Gastrocnemius medialis (tissue), 4 donors: ENCODE data around the gene TRIP10. TPM values are rescaled to one million over a fixed set of nuclear protein-coding genes. Genes with fewer than 3 reads are reported as not detected.
"Not testable (repeated sequence)": the region's sequence is repeated elsewhere in the genome, so short reads cannot be mapped to it uniquely, and the experiment has no call there.

ENCODE experiments used
- ATAC-seq, 2 donors: fragments of 150-250 bp; one replicate each; pipeline ENCODE4 v1.9.1; 2016
- DNase-seq, 2 donors: peaks; one replicate each; pipeline ENCODE4 v3.0.0-alpha.2; 2019
- H3K27ac ChIP-seq, 4 donors: fragments of 200-600 bp; sonication (generic); 1 replicate in 1 of 4; 2 replicates in 3 of 4; pipeline ENCODE4 v1.5.1; 2016 to 2018; ENCODE audit warnings: mild to moderate bottlenecking in 2 of 4, moderate library complexity in 1 of 4
- H3K27me3 ChIP-seq, 3 donors: fragments of 200-600 bp; sonication (generic) in 2 of 3; 1 replicate in 1 of 3; 2 replicates in 2 of 3; pipeline versions ENCODE4 v1.5.1 to v1.6.0; 2016 to 2019; ENCODE audit warnings: mild to moderate bottlenecking in 1 of 3, moderate library complexity in 1 of 3
- H3K36me3 ChIP-seq, 2 donors: fragments of 200-600 bp; sonication (generic) in 1 of 2; one replicate each; pipeline ENCODE4 v1.5.1; 2017 to 2018
- H3K4me1 ChIP-seq, 2 donors: fragments of 200-600 bp; sonication (generic) in 1 of 2; one replicate each; pipeline ENCODE4 v1.5.1; 2016 to 2017; ENCODE audit warnings: mild to moderate bottlenecking in 2 of 2
- H3K4me3 ChIP-seq, 4 donors: fragments of 200-600 bp; sonication (generic) in 3 of 4; 1 replicate in 1 of 4; 2 replicates in 3 of 4; pipeline ENCODE4 v1.5.1; 2016 to 2019; ENCODE audit warnings: mild to moderate bottlenecking in 2 of 4
- H3K9me3 ChIP-seq, 3 donors: fragments of 200-600 bp; sonication (generic) in 2 of 3; 1 replicate in 1 of 3; 2 replicates in 2 of 3; pipeline ENCODE4 v1.5.1; 2016 to 2019
- POLR2A ChIP-seq, 2 donors: fragments of 450-650 bp; IDR thresholded peaks; one replicate each; pipeline ENCODE4 v1.6.1; 2017; ENCODE audit warnings: antibody characterized with exemption in 2 of 2, mild to moderate bottlenecking in 2 of 2, moderate library complexity in 2 of 2
- in situ Hi-C, 4 donors: fragments of 200-750 bp; cut with MboI; loops; one replicate each; pipeline versions ENCODE4 v1.15.0 to v1.8.0; 2017; ENCODE audit warnings: low sequenced_read_pairs in 4 of 4
- intact Hi-C: fragments of 100-400 bp; cut with DNase I; formaldehyde crosslinking; loops from one replicate; pipeline ENCODE4 v1.15.1; 2023; ENCODE audit warnings: low total_unique reads
- total RNA-seq, 4 donors: library from RNA; depleted of rRNA; stranded (reverse); fragments of >200 nt; gene quantifications; one replicate each; pipeline versions ENCODE4 v1.1.0 to v1.2.3, GENCODE V29; 2016
- TF ChIP-seq, protein P1 (sequence below), 5 experiments: fragments of 450-650 bp in 3 of 5; fragments of 200-600 bp in 2 of 5; sonication (generic) in 2 of 5; IDR thresholded peaks in 4 of 5; conservative IDR thresholded peaks in 1 of 5; 1 replicate in 4 of 5; 2 replicates in 1 of 5; pipeline ENCODE4 v1.5.1; 2016 to 2019; ENCODE audit warnings: antibody characterized with exemption in 5 of 5, mild to moderate bottlenecking in 3 of 5, moderate library complexity in 3 of 5

Gene TRIP10
- total RNA-seq, 4 donors from 2014 or later = 130 to 237 (median 178) TPM

DNA sequence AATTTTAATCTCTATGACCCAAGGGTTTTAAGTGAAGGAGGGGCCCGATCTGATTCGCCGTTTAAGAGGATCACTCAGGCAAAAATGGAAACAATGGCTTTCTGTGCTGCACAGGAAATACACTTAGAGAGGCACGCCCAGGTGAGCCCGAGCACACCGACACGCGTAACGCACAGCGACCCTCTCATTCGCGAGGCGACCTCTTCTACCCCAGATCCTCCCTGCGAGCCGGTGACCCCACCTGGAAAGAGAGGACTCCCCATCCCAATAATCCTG is 27.5 kb downstream of the TRIP10 start:
- Histone ChIP-seq H3K4me3 (peak overlapping the region; percentile 25 to 48 (median 40)), H3K27me3 (peaks cover 31 to 36% (median 36%) of the 10 kb centered on the region in 3 donors), H3K4me1 (no peaks in the 10 kb centered on the region), H3K36me3 (no peaks in the 10 kb centered on the region), H3K27ac (no peak overlapping the region), H3K9me3 (no peaks in the 10 kb centered on the region)
- peak in 1 of 2 donors; percentile 30 for ATAC-seq
- intact Hi-C loops = no loop called here
- in situ Hi-C loops = no loop called here
- TF ChIP-seq, protein P1, sequence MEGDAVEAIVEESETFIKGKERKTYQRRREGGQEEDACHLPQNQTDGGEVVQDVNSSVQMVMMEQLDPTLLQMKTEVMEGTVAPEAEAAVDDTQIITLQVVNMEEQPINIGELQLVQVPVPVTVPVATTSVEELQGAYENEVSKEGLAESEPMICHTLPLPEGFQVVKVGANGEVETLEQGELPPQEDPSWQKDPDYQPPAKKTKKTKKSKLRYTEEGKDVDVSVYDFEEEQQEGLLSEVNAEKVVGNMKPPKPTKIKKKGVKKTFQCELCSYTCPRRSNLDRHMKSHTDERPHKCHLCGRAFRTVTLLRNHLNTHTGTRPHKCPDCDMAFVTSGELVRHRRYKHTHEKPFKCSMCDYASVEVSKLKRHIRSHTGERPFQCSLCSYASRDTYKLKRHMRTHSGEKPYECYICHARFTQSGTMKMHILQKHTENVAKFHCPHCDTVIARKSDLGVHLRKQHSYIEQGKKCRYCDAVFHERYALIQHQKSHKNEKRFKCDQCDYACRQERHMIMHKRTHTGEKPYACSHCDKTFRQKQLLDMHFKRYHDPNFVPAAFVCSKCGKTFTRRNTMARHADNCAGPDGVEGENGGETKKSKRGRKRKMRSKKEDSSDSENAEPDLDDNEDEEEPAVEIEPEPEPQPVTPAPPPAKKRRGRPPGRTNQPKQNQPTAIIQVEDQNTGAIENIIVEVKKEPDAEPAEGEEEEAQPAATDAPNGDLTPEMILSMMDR (IDR thresholded peaks at IDR 0.05 in 4 of 5, conservative IDR thresholded peaks at IDR 0.05 in 1 of 5) = no peak
- no peak for TF ChIP-seq POLR2A (IDR thresholded peaks at IDR 0.05)
- DNase-seq = no peak

DNA sequence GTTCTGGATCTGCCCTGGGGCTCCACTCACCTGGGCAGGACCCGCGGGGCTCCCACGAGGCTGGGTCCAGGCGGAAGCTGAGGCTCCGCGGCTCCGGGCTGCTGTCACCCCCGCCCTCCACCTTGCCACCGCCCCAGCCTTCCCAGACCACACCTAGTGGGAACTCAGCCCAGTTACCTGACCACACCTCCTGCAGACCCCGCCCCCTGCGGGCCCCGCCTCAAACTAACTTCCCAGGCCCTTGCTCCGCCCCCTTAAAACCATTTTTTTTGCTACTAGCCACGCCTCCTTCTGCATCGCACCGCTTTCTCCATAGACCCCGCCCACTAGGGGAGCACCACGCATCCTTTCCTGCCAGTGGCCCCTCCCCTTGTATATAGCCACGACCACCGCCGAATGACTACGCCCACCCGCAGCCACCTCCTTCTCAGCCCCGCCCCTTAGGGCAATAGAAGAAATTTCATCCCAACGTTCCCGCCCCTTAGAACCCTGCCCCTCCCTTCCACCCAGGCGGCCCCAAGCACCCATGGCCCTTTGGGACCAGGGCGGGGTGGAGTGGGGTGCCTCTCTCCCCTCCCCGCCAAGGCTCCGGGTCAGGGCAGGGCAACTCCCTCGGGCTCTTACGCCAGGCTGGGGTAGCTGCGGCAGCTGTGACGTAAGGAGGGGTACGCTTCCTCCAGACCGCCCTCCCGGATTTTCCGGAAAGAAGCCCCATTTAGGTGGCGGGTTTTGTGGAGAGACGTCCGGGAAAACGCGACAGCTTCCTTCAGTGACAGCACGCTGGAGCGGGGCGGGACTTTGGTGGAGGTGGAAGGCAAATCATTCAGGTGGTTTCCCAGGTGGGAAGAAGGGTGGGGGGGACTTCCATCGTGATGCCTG is 28.1 kb downstream of the TRIP10 start, which contains the start of gene SH2D3A:
Gene SH2D3A, minus strand, starts transcription at position 79 of the 879 bp plus-strand sequence. CDS start 3,687 bp downstream, outside the sequence.
- DNase-seq (no peak), ATAC-seq (peak in 1 of 2 donors; percentile 22)
- TF ChIP-seq, protein P1 (IDR thresholded peaks at IDR 0.05 in 4 of 5, conservative IDR thresholded peaks at IDR 0.05 in 1 of 5) = no peak
- no peak for TF ChIP-seq POLR2A (IDR thresholded peaks at IDR 0.05)
- in situ Hi-C loops = no loop called here
- Histone ChIP-seq H3K9me3 (no peaks in the 10 kb centered on the region), H3K4me1 (no peaks in the 10 kb centered on the region), H3K27me3 (peaks cover 36 to 37% (median 36%) of the 10 kb centered on the region in 3 donors), H3K4me3 (peak within 1 kb of the TSS; percentile 25 to 48 (median 40)), H3K36me3 (no peaks in the 10 kb centered on the region), H3K27ac (no peak within 1 kb of the TSS)
- intact Hi-C loops = no loop called here

DNA sequence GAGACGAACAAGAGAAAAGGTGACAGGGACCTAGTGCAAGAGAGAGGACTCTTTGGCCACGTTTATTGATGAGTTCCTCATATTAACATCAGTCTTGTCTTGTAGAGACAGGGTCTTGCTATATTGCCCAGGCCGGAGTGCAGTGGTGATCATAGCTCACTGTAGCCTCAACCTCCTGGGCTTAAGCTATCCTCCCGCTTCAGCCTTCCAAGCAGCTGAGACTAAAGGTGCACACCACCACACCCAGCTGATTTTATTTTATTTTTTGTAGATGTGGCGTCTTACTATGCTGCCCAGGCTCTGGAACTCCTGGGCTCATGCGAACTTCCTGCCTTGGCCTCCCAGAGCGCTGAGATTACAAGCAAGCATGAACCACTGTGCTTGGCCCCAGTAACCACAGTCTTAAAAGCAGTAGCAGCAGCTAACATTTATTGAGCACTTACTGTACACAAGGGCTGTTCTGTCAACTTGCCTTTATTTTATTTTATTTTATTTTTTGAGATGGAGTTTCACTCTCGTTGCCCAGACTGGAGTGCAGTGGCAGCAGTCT is 28.8 kb downstream of the TRIP10 start:
- no peaks in the 10 kb centered on the region for H3K36me3 ChIP-seq
- H3K4me1 ChIP-seq = no peaks in the 10 kb centered on the region
- H3K27me3 ChIP-seq = peaks cover 36 to 37% (median 36%) of the 10 kb centered on the region in 3 donors
- H3K4me3 ChIP-seq = no peak overlapping the region
- intact Hi-C loops (no loop called here), in situ Hi-C loops (no loop called here)
- DNase-seq = no peak
- TF ChIP-seq, protein P1 (IDR thresholded peaks at IDR 0.05 in 4 of 5, conservative IDR thresholded peaks at IDR 0.05 in 1 of 5) = no peak
- TF ChIP-seq POLR2A (IDR thresholded peaks at IDR 0.05) = no peak
- no peaks in the 10 kb centered on the region for H3K9me3 ChIP-seq
- no peak for ATAC-seq
- H3K27ac ChIP-seq = no peak overlapping the region

DNA sequence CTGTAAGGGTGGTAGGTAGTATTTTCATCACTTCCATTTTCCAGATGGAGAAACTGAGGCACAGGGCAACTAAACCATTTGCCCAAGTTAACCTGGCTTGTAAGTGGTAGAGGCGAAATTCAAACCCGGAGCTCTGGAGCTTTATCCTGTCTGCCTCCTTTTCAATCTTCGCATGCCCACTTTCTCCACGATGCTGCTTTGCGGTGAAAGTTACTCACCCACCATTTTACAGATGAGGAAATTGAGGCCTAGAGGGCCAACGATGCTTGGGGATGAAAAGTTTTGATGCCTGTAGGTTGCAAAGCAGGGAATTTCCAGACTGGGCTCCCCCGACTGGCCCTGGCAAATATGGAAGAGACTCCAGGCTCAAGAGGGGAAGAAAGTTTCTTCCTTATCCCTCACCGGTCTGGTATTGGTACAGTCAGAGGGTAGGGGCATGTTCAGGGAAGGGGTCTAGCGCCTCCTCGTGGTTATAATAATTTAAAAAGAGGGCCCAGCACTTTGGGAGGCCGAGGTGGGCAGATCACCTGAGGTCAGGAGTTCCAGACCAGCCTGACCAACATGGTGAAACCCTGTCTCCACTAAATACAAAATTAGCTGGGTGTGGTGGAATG is 29.6 kb downstream of the TRIP10 start:
- in situ Hi-C loops (no loop called here), intact Hi-C loops (no loop called here)
- DNase-seq = no peak

DNA sequence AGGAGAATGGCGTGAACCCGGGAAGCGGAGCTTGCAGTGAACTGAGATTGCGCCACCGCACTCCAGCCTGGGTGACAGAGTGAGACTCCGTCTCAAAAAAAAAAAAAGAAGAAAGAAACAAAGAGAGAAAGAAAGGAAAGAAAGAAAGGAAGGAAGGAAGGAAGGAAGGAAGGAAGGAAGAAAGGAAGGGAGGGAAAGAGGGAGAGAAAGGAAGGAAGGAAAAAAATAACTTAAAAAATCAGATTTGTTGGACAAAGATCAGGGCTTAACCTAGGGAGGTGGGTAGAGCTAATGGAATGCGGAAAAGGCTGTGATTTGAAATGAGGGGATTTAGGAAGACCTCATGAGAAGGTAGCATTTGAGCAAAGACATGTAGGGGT is 32.2 kb downstream of the TRIP10 start:
- H3K4me3 ChIP-seq, H3K9me3 ChIP-seq, ATAC-seq, in situ Hi-C loops, H3K36me3 ChIP-seq, DNase-seq, intact Hi-C loops, H3K4me1 ChIP-seq, H3K27ac ChIP-seq: not testable (repeated sequence)
- H3K27me3 ChIP-seq = peaks cover 13 to 27% (median 16%) of the 10 kb centered on the region in 3 donors

More for the DNA sequence above, 29.6 kb downstream of the TRIP10 start:
- H3K36me3 ChIP-seq = no peaks in the 10 kb centered on the region
- no peaks in the 10 kb centered on the region for H3K4me1 ChIP-seq
- no peak overlapping the region for H3K27ac ChIP-seq
- TF ChIP-seq, protein P1 (IDR thresholded peaks at IDR 0.05 in 4 of 5, conservative IDR thresholded peaks at IDR 0.05 in 1 of 5) = peak; percentile 29 to 51 (median 41)
- no peak for TF ChIP-seq POLR2A (IDR thresholded peaks at IDR 0.05)
- H3K4me3 ChIP-seq = no peak overlapping the region
- ATAC-seq = no peak
- H3K27me3 ChIP-seq = peaks cover 34 to 37% (median 36%) of the 10 kb centered on the region in 3 donors
- H3K9me3 ChIP-seq = no peaks in the 10 kb centered on the region
